Measurements from ENCODE around the gene FOXM1. TPM values are rescaled to one million over a fixed set of nuclear protein-coding genes. Genes with fewer than 3 reads are reported as not detected.

FOXM1 gene
- total and polyA plus RNA-seq, 2 of the 13 experiments (the other 11 are each of a cell fraction or from before 2014, with no cell fraction given), result 17.1 to 25.9 TPM

DNA sequence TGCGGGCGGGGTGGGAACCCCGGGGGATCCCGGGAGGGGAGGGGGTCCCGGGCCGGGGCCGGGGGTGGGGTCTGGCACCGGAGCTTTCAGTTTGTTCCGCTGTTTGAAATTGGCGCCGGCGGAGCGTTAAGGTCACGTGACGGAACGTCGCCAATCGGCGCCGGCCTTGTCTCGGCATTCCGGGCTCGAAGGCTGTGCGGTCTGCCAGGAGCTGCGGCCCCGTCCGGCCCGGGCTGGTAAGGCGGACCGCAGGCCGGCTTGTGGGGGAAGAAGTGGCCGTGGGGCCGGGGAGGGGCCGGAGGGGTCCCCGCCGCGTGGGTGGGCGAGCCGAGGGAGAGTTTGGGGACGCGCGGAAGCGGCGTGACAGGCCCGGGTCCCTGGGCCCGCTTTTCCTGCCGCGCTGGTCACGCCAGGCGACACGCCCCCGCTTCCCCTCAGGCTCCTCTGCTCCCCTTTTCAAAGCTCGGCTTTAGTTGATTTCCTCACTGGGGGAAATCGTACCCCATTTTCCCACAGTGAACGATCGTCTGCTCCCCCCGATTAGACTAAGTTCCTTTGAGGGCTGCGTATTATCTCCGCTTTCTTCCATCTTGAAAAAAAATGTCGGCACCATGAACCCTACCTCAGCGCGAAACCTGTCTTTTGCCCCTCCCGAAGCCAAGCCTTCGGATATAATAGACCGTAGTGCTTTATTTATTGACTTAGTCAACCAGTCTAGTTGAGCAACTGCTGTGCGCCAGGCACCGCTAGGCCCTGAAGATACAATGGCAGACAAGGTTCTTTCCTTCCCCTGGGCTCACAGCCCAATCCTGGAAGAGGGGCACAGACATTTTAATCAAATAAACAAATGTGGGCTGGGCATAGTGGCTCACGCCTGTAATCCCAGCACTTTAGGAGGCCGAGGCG is at the start of gene FOXM1, which contains the start of gene RHNO1 (continued):
- TF ChIP-seq ZNF501 (CRISPR knock-in tag; IDR thresholded peaks at IDR 0.05) (0 out of 2 replicates have a peak, but pooled peaks have one; percentile 14), ZNF781 (CRISPR knock-in tag; IDR thresholded peaks at IDR 0.05; ENCODE audit: borderline replicate concordance, not compliant biosample characterization) (no peak), ZHX2 (IDR thresholded peaks at IDR 0.05; ENCODE audit: low read depth) (peak; percentile 64; the same call in 1 of the 2 replicates), ZHX2 (CRISPR knock-in tag; IDR thresholded peaks at IDR 0.05; ENCODE audit: borderline replicate concordance) (no peak), ZNF407 (CRISPR knock-in tag; IDR thresholded peaks at IDR 0.05; ENCODE audit: not compliant biosample characterization) (no peak), IRX3 (CRISPR knock-in tag; IDR thresholded peaks at IDR 0.05; ENCODE audit: borderline replicate concordance, low read depth) (peak; percentile 18; the same call in 1 of the 2 replicates), POLR2G (IDR thresholded peaks at IDR 0.05; ENCODE audit: low read depth, low read length) (peak; percentile 80), FOXA1 (IDR thresholded peaks at IDR 0.05) (no peak), FOXA1 (CRISPR knock-in tag; IDR thresholded peaks at IDR 0.05) (peak; percentile 55; the same call in 1 of the 2 replicates), ZBTB7B (CRISPR knock-in tag; IDR thresholded peaks at IDR 0.05) (peak; percentile 58; the same call in 1 of the 2 replicates), SMARCC2 (IDR thresholded peaks at IDR 0.05) (no peak), KMT2A (CRISPR knock-in tag; IDR thresholded peaks at IDR 0.05) (peak; percentile 54; the same call in 1 of the 2 replicates), ETV5 (CRISPR knock-in tag; IDR thresholded peaks at IDR 0.05; ENCODE audit: borderline replicate concordance) (no peak)
